ENCODE results near the gene SLC35A3.
"Not testable (repeated sequence)": the region's sequence is repeated elsewhere in the genome, so short reads cannot be mapped to it uniquely, and the experiment has no call there.

Gene SLC35A3

DNA sequence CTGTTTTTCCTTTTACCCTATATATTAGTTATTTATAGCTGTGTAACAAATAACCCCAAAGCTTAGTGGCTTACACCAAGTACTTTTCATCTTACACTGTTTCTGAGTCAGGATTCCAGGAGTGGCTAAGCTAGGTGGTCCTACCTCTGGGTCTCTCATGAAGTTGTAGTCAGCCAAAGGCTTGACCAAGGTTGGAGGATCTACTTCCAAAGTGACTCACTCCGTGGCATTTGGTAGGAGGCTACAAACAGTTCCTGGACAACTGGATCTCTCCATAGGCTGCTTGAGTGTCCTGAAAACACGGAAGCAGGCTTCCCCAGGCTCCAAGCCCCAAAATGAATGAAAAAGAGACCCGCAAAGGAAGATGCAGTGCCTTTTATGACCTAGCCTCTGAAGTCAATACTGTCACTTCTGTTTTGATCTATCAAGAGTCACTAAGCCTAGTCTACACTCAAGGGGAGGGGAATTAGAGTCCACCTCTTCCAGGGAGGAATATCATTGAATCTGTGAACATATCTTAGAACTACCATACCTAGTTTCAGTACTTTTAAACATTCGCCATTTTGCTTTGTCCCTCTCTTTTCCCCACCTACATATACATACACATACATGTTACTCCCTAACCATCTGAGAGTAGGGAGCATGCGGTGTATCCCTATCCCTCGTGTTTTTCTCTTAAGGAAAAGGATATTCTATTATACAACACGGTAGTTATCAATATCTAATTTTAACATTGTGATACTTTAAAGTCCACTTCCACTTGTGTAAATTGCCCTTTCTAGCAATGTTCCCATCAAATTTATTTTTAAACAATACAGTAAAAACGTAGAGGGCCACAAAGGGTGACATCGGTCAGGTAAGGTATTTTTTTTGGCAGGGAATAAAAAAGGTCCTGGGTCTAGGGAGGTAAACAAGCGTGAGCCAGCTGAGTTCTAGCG lies 67.2 kb downstream of the SLC35A3 start:
- DNase-seq, result no peak

DNA sequence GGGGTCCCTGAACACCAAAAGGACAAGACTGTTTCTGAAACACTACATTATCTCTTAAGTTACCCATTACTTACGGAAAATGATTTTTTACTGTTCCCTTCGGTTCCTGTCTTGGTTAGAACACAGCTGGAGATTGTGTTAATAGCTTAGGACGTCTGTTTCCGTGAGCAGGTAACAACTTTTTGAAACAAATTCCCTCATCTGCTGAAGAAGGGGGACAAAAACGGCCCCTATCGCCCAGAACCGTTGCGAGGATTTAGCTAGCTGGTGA lies 67.8 kb downstream of the SLC35A3 start:
- DNase-seq, result no peak

GRCh38 chr1:100037927-100038659 lies 68.3 kb downstream of the SLC35A3 start:
- DNase-seq, result peak; percentile 59

DNA sequence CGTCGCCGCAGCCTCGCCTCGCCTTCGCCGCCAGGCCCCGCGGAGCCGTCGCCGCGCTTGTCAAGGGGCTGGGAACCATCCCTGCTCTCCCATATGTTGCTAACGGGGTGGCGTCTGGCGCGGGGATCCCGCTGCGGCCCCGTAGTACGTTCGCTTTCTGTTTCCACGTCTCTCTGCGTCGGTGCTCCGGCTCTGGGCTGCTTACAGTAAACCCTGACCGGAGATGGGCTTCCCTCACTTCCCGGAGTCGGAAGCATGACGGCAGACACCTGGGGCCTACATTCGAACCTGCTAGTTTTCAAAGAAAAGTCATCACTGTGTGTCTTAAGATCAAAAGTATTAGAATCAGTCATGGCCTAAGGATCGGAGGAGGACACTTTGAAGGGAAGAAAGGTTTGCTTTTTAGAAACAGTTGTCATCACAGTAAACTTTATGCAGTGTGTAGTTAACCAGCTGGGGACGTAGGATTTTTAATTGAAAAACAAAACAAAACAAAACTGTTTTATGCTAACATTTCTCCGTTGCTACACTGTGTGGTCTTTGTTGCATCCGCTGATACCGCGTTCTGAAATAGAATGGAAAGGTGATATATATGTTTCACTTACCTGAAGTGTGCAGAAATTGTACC lies 69.0 kb downstream of the SLC35A3 start:
- peak; percentile 47 for DNase-seq

- peak; percentile 43 for DNase-seq
Observed at GRCh38 chr1:100039591-100039990, 69.8 kb downstream of the SLC35A3 start.

- DNase-seq, result no peak
Observed at GRCh38 chr1:100045206-100045605, 75.4 kb downstream of the SLC35A3 start.

DNA sequence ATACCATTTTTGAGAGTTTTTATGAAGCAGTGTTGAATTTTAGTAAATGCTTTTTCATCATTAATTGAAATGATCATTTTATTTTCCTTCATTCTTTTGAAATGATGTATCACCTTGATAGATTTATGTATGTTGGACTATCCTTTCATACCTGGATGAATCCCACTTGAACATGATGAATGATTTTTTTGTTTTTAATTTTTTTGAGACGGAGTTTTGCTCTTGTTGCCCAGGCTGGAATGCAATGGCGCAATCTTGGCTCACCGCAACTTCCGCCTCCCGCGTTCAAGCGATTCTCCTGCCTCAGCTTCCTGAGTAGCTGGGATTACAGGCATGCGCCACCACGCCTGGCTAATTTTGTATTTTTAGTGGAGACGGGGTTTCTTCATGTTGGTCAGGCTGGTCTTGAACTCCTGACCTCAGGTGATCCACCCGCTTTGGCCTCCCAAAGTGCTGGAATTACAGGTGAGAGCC lies 77.5 kb downstream of the SLC35A3 start:
- DNase-seq, result not testable (repeated sequence)

GRCh38 chr1:100050139-100050538 lies 80.3 kb downstream of the SLC35A3 start:
- no peak for DNase-seq

GRCh38 chr1:100051401-100051800 lies 81.6 kb downstream of the SLC35A3 start:
- no peak for DNase-seq

- no peak for DNase-seq
Observed at GRCh38 chr1:100051893-100052292, 82.1 kb downstream of the SLC35A3 start.

DNA sequence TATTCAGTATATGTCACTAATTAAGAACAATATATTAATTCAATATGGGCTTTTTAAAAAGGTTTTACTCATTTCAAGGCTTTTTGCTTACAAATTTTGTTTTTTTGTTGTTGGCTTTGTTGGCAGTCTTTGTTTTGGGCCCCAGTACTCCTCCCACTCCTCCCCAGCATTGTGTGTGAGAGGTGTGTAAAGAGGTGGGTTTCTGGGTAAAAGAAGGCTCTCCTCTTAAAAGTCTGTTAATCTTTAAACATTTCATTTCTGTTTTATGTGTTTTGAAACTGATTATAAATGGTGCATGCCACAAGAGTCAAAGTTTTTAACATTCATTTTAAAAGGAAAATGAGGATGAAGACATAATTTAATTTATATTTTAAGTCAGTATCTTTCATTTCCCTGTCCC lies 83.3 kb downstream of the SLC35A3 start:
- DNase-seq, result no peak

DNA sequence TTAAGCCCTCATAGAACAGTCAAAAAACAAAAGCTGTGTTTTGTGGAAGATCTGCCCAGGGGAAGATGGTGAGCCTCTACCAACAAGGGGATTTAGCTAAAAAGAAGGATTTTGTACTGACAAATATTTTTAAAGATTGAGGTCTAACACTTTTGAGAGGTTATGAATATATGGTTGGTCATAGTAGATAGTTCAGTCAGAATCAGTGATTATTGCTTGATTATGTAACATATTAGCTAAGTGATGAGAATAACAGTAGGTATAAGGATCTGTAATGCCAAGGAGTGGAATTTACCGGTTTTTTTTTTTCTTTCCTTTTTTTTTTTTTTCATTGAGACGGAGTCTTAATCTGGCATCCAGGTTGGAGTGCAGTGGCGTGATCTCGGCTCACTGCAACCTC lies 83.9 kb downstream of the SLC35A3 start:
- no peak for DNase-seq

GRCh38 chr1:100061681-100062080 lies 91.9 kb downstream of the SLC35A3 start:
- DNase-seq, result no peak

GRCh38 chr1:100065183-100065968 lies 95.6 kb downstream of the SLC35A3 start:
- no peak for DNase-seq

DNA sequence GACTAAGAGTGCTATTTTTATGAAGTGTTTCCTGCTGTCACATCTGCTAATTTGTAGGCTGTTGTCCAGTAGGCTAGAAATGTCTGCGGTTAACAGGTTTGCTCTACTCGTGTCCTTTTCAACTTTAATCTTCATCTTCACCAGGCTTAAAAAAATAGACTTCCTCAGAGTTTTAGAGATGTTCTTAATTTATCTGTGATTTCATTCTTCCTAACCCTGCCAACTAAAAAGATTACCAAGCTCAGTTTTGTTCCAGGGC lies 96.1 kb downstream of the SLC35A3 start:
- no peak for DNase-seq

DNA sequence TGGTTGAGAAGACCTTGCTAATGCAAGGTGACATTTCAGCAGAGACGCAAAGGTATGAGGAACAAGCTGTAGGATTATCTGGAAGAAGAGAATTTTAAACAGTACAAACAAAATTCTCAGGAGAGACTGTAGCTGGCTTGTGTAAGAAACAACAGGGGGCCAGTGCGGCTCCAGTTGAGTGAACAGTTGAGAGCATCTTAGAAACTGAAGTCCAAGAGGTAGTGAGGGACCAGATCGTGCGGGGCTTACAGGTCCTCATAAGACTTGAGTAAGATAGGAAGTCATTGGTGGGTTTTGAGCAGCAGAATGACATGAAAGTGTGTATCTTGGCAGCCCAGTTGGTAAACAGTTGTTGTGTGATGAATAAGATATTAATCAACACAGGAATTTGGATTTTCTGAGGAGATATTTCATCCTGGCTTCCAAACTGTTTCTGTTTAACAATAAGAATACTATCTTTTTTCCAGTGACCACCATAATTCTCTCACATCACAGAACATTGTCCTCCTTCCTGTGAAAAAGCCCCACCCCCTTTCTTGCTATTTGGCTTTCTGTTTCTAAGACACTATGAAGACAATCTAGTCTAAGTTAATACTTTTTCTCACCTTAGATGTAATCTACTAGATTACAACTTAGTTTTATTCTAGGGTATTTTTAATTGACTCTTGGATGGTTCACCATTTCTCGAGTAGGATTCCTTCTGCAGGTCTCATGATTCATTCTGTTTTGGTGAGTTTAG lies 100.6 kb downstream of the SLC35A3 start:
- DNase-seq, result no peak

DNA sequence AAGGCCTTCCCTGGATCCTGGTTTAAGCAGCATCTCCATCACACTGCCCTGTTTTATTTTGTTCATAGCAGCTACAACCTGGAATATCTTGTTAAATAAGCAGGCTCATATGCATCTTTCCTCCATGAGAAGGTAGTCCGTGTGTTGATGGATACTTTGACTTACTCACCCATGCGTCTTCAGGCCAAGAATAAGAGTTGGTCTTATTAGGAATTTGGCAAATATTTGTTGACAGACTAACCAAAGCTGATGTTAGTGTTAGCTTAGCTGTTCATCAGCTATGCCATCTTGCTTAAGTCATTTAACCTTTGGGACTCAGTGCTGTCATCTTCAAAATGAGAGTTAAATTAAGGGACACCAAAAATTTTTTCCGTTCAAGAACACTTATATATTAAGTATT lies 103.7 kb downstream of the SLC35A3 start:
- no peak for DNase-seq

DNA sequence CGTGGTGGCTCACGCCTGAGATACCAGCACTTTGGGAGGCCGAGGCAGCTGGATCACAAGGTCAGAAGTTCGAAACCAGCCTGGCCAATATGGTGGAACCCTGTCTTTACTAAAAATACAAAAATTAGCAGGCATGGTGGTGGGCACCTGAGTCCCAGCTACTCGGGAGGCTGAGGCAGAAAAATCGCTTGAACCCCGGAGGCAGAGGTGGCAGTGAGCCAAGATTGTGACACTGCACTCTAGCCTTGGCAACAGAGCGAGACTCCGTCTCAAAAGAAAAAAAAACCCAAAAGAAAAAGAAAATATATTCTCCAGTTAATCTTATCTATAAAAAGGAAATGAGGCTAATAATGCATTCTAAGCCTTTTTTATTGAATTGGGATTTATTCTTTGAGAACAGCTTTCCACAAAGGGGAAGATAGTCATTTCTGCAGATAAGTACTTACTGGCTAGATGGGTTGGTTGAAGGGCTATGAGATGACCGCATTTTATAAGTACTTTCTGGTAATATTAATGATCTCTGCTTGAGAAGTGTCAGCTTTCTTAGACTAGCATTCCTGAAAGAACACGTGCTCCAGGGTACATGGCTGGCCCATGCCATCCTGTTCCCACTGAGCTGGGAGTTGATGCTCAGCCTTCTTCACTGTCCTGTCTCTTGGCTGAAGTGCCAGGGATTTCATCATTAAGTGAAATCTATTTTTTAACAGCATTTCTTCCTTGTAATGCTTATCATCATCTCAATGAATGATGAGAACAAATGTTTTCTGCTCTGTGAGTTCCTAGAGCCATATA lies 105.0 kb downstream of the SLC35A3 start:
- no peak for DNase-seq

- DNase-seq, result no peak
Observed at GRCh38 chr1:100075773-100076172, 106.0 kb downstream of the SLC35A3 start.

DNA sequence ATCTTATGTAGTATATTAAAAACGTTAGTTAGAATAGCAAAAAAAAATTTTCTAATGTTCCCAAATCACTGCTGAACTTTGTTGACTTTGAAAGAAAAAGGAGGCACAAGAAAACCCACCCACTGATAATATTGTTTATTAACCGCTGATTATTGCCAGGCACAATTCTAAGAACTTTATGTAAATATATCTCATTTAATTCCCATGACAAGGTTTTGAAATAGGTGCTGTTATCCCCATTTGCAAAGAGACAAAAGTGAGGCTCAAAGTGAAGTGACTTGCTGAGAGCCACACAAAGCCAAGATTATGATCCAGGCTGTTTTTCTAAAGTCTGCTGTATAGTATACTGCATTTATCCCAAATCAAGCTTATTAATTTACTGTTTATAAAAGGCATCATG lies 106.5 kb downstream of the SLC35A3 start:
- no peak for DNase-seq

- DNase-seq, result no peak
Observed at GRCh38 chr1:100076744-100077143, 106.9 kb downstream of the SLC35A3 start.

GRCh38 chr1:100077531-100077930 lies 107.7 kb downstream of the SLC35A3 start:
- DNase-seq, result no peak
